HepG2 (cell line): Measurements from ENCODE around the gene FAT1. TPM values are rescaled to one million over a fixed set of nuclear protein-coding genes. Genes with fewer than 3 reads are reported as not detected.

ENCODE experiments used
- CHCHD3 ChIP-seq: sonication (generic); formaldehyde crosslinking; IDR thresholded peaks from 2 replicates; pipeline ENCODE4 v1.8.0; 2022; ENCODE audit warnings: mild to moderate bottlenecking, missing genetic modification reagents, moderate library complexity
- E2F5 ChIP-seq: sonication (generic); formaldehyde crosslinking; conservative IDR thresholded peaks from 2 replicates; pipeline ENCODE4 v1.4.0; 2020; ENCODE audit warnings: missing genetic modification reagents
- ETS1 ChIP-seq: sonication (generic); formaldehyde crosslinking; IDR thresholded peaks from 2 replicates; pipeline ENCODE4 v1.4.0; 2020; ENCODE audit warnings: missing genetic modification reagents
- IKZF1 ChIP-seq: fragments of 450-650 bp; IDR thresholded peaks from 2 replicates; pipeline ENCODE4 v1.7.1; 2016
- ISX ChIP-seq: sonication (generic); formaldehyde crosslinking; conservative IDR thresholded peaks from 2 replicates; pipeline ENCODE4 v1.5.0; 2020; ENCODE audit warnings: missing genetic modification reagents
- KDM3A ChIP-seq: IDR thresholded peaks from 2 replicates; pipeline ENCODE4 v1.6.1; 2018; ENCODE audit warnings: low read depth, missing compliant biosample characterization
- KMT2A ChIP-seq: sonication (generic); formaldehyde crosslinking; IDR thresholded peaks from 2 replicates; pipeline ENCODE4 v1.4.0; 2020; ENCODE audit warnings: missing genetic modification reagents
- MED13 ChIP-seq: sonication (generic); formaldehyde crosslinking; IDR thresholded peaks from 2 replicates; pipeline ENCODE4 v1.5.0; 2020; ENCODE audit warnings: missing genetic modification reagents
- MEF2D ChIP-seq: sonication (generic); formaldehyde crosslinking; IDR thresholded peaks from 2 replicates; pipeline ENCODE4 v1.5.1; 2020; ENCODE audit warnings: mild to moderate bottlenecking, missing genetic modification reagents
- NFRKB ChIP-seq: fragments of 450-650 bp; IDR thresholded peaks from 2 replicates; pipeline ENCODE4 v1.6.1; 2017
- PHF21A ChIP-seq: sonication (generic); formaldehyde crosslinking; IDR thresholded peaks from 2 replicates; pipeline ENCODE4 v1.5.0; 2020; ENCODE audit warnings: mild to moderate bottlenecking, missing genetic modification reagents
- SRSF4 ChIP-seq: fragments of 200-400 bp; formaldehyde crosslinking; IDR thresholded peaks from one replicate; pipeline ENCODE4 v1.6.1; 2018; ENCODE audit warnings: mild to moderate bottlenecking, low read depth, low read length, moderate library complexity; ENCODE audit not compliant: poor library complexity, severe bottlenecking
- SSRP1 ChIP-seq: IDR thresholded peaks from 2 replicates; pipeline ENCODE4 v1.6.1; 2016; ENCODE audit warnings: control low read depth
- U2AF1 ChIP-seq: fragments of 200-400 bp; formaldehyde crosslinking; optimal IDR thresholded peaks from 2 replicates; pipeline ENCODE3; 2017; ENCODE audit warnings: mild to moderate bottlenecking, low read depth, low read length
- ZBTB7A ChIP-seq: sonication (generic); formaldehyde crosslinking; IDR thresholded peaks from 2 replicates; pipeline ENCODE4 v1.8.0; 2022; ENCODE audit warnings: mild to moderate bottlenecking, missing genetic modification reagents
- ZNF17 ChIP-seq: sonication (generic); formaldehyde crosslinking; IDR thresholded peaks from 2 replicates; pipeline ENCODE4 v1.5.0; 2020; ENCODE audit warnings: mild to moderate bottlenecking, missing genetic modification reagents
- ZNF234 ChIP-seq: sonication (generic); formaldehyde crosslinking; conservative IDR thresholded peaks from 2 replicates; pipeline ENCODE4 v1.5.1; 2020; ENCODE audit warnings: mild to moderate bottlenecking, missing genetic modification reagents
- ZNF326 ChIP-seq: sonication (generic); formaldehyde crosslinking; IDR thresholded peaks from 2 replicates; pipeline ENCODE4 v1.4.0; 2020; ENCODE audit warnings: missing genetic modification reagents, borderline replicate concordance
- ZNF468 ChIP-seq: sonication (generic); formaldehyde crosslinking; IDR thresholded peaks from 2 replicates; pipeline ENCODE4 v1.8.0; 2022; ENCODE audit warnings: mild to moderate bottlenecking, moderate library complexity, missing genetic modification reagents
- ZNF510 ChIP-seq: sonication (generic); formaldehyde crosslinking; IDR thresholded peaks from 2 replicates; pipeline ENCODE4 v1.4.0; 2020; ENCODE audit warnings: low read depth, mild to moderate bottlenecking, missing genetic modification reagents
- ZNF543 ChIP-seq: sonication (generic); formaldehyde crosslinking; IDR thresholded peaks from 2 replicates; pipeline ENCODE4 v1.4.0; 2020; ENCODE audit warnings: mild to moderate bottlenecking, missing genetic modification reagents
- ZNF589 ChIP-seq: sonication (generic); formaldehyde crosslinking; conservative IDR thresholded peaks from 2 replicates; pipeline ENCODE4 v1.8.0; 2022; ENCODE audit warnings: mild to moderate bottlenecking, moderate library complexity, missing genetic modification reagents
- ZNF674 ChIP-seq: sonication (generic); formaldehyde crosslinking; IDR thresholded peaks from 2 replicates; pipeline ENCODE4 v1.5.0; 2020; ENCODE audit warnings: low read depth, mild to moderate bottlenecking, missing genetic modification reagents
- ZNF713 ChIP-seq: sonication (generic); formaldehyde crosslinking; IDR thresholded peaks from 2 replicates; pipeline ENCODE4 v1.4.0; 2020; ENCODE audit warnings: mild to moderate bottlenecking, missing genetic modification reagents
- ZNF883 ChIP-seq: sonication (generic); formaldehyde crosslinking; IDR thresholded peaks from 2 replicates; pipeline ENCODE4 v1.5.1; 2020; ENCODE audit warnings: mild to moderate bottlenecking, missing genetic modification reagents; ENCODE audit errors: not compliant biosample characterization
- polyA plus RNA-seq, 8 experiments: library from polyadenylated mRNA; depleted of rRNA in 3 of 8; stranded (reverse) in 7 of 8; unstranded in 1 of 8; fragments of >200 nt; fragmentation: Illumina TruSeq in 4 of 8; extraction: Trizol in 4 of 8; gene quantifications; 2 replicates each; pipeline versions ENCODE4 v1.2.1 to v1.2.3, GENCODE V29; 2011 to 2016; ENCODE audit warnings: low read depth in 4 of 8, missing spikeins in 1 of 8, mixed read lengths in 1 of 8; ENCODE audit not compliant: insufficient read depth in 1 of 8
- total RNA-seq, 5 experiments: library from RNA; depleted of rRNA; stranded (reverse); fragments of >200 nt; fragmentation: Illumina TruSeq; extraction: Trizol; gene quantifications; 2 replicates each; pipeline ENCODE4 v1.2.3, GENCODE V29; 2016; ENCODE audit warnings: low read depth in 1 of 5
- TF ChIP-seq, protein P1 (sequence below): sonication (generic); formaldehyde crosslinking; IDR thresholded peaks from 2 replicates; pipeline ENCODE4 v1.4.0; 2020; ENCODE audit warnings: missing genetic modification reagents
- TF ChIP-seq, protein P2 (sequence below): sonication (generic); formaldehyde crosslinking; IDR thresholded peaks from 2 replicates; pipeline ENCODE4 v1.8.0; 2022; ENCODE audit warnings: mild to moderate bottlenecking, missing genetic modification reagents
- TF ChIP-seq, protein P3 (sequence below): IDR thresholded peaks from 2 replicates; pipeline ENCODE4 v1.6.1; 2016; ENCODE audit warnings: missing compliant biosample characterization, missing genetic modification reagents, borderline replicate concordance

Gene FAT1
- total and polyA plus RNA-seq, 2 of the 13 experiments (the other 11 are each of a cell fraction or from before 2014, with no cell fraction given) = 185 to 216 TPM

DNA sequence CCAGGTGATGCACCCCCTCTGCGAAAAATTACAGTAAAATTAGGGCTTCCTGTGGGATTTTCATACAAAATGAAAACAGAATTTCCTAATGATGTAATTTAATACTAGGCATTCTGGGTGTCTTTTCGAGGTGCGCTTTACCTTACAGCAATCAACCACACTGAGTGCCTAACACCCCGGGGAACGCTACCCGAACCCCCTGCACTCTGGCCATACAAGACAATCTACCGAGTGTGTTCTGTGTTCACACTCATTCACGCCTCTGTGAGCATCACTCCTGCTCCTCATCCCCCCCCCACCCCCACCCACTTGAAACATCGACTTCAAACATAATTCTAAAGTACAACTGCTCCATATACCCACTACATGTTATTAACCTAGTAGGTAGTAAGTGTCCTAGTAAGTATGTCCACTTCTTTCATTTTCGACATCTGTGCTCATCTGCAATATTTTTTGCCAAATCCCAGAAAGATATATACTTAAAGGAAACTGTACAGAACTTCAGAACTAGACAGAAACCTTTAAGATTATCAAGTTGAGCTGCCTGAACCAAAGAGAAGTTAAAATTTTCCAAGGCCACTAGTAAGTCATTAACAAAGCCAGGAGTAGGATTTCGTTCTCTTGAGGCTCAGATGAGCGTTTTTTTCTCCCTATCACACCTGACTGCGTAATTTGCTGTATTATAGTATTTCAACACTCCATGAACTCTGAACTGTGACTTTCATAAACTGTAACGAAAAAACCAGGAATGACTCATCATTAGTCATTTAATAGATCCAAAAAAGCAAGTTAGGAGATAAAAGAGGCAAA is 80.0 kb downstream of the FAT1 start (continued):
- no peak for TF ChIP-seq SRSF4
- TF ChIP-seq, protein P1, sequence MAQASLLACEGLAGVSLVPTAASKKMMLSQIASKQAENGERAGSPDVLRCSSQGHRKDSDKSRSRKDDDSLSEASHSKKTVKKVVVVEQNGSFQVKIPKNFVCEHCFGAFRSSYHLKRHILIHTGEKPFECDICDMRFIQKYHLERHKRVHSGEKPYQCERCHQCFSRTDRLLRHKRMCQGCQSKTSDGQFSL = no peak
- no peak for TF ChIP-seq ZNF17 (CRISPR knock-in tag)
- TF ChIP-seq ZNF468 (CRISPR knock-in tag) = no peak
- no peak; the same call in 1 of the 2 replicates for TF ChIP-seq KMT2A (CRISPR knock-in tag)
- no peak for TF ChIP-seq ZNF234 (CRISPR knock-in tag)
- TF ChIP-seq ZNF713 (CRISPR knock-in tag) = no peak
- TF ChIP-seq ZNF543 (CRISPR knock-in tag) = no peak
- TF ChIP-seq MEF2D (CRISPR knock-in tag) = no peak
- TF ChIP-seq U2AF1 = no peak
- TF ChIP-seq ETS1 (CRISPR knock-in tag) = no peak
- TF ChIP-seq PHF21A = no peak; the same call in 1 of the 2 replicates
- no peak for TF ChIP-seq ZNF883 (CRISPR knock-in tag)
- no peak for TF ChIP-seq ZNF674
- TF ChIP-seq E2F5 (CRISPR knock-in tag) = no peak
- TF ChIP-seq, protein P2, sequence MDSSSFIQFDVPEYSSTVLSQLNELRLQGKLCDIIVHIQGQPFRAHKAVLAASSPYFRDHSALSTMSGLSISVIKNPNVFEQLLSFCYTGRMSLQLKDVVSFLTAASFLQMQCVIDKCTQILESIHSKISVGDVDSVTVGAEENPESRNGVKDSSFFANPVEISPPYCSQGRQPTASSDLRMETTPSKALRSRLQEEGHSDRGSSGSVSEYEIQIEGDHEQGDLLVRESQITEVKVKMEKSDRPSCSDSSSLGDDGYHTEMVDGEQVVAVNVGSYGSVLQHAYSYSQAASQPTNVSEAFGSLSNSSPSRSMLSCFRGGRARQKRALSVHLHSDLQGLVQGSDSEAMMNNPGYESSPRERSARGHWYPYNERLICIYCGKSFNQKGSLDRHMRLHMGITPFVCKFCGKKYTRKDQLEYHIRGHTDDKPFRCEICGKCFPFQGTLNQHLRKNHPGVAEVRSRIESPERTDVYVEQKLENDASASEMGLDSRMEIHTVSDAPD (CRISPR knock-in tag) = no peak
- no peak for TF ChIP-seq NFRKB
- TF ChIP-seq IKZF1 = no peak
- TF ChIP-seq ZNF589 (CRISPR knock-in tag) = no peak
- no peak for TF ChIP-seq ISX (CRISPR knock-in tag)
- no peak for TF ChIP-seq ZNF510 (CRISPR knock-in tag)
- peak; percentile 27; the same call in 1 of the 2 replicates for TF ChIP-seq MED13 (CRISPR knock-in tag)
- TF ChIP-seq SSRP1 (CRISPR knock-in tag) = 0 out of 2 replicates have a peak, but pooled peaks have one; percentile 4
- TF ChIP-seq ZNF326 (CRISPR knock-in tag) = no peak
- TF ChIP-seq, protein P3, sequence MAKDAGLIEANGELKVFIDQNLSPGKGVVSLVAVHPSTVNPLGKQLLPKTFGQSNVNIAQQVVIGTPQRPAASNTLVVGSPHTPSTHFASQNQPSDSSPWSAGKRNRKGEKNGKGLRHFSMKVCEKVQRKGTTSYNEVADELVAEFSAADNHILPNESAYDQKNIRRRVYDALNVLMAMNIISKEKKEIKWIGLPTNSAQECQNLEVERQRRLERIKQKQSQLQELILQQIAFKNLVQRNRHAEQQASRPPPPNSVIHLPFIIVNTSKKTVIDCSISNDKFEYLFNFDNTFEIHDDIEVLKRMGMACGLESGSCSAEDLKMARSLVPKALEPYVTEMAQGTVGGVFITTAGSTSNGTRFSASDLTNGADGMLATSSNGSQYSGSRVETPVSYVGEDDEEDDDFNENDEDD = no peak
- TF ChIP-seq ZBTB7A (CRISPR knock-in tag) = no peak
- no peak for TF ChIP-seq KDM3A
- no peak for TF ChIP-seq CHCHD3 (CRISPR knock-in tag)
